Measurements from ENCODE around the gene NAB2.

GRCh38 chr12:57098546-57098945 lies 9.6 kb downstream of the NAB2 start:
- no peak for TF ChIP-seq CTCF (IDR thresholded peaks at IDR 0.05)
- no peak for TF ChIP-seq POLR2A (IDR thresholded peaks at IDR 0.05)
